Bronchial epithelial cell (primary cell): ENCODE results near the gene MYCN. TPM values are rescaled to one million over a fixed set of nuclear protein-coding genes. Genes with fewer than 3 reads are reported as not detected.

Experiments
- DNase-seq: peaks from one replicate; pipeline ENCODE4 v3.0.0-alpha.2; 2010; ENCODE audit warnings: low read depth
- FAIRE-seq: peaks from 2 replicates; lab custom pipeline; 2011; peaks lifted over from hg19 to GRCh38; lab: Jason Lieb, UNC
- H3K27me3 ChIP-seq: 2 replicates; pipeline ENCODE4 v1.5.1; 2011; ENCODE audit warnings: low read length; ENCODE audit not compliant: control insufficient read depth, insufficient read depth
- H3K36me3 ChIP-seq: 2 replicates; pipeline ENCODE4 v1.5.1; 2011; ENCODE audit warnings: low read length; ENCODE audit not compliant: control insufficient read depth, insufficient read depth
- H3K4me3 ChIP-seq: 2 replicates; pipeline ENCODE4 v1.5.1; 2011; ENCODE audit warnings: mild to moderate bottlenecking, low read depth, low read length, control low read depth
- CTCF ChIP-seq: IDR thresholded peaks from 2 replicates; pipeline ENCODE4 v1.5.1; 2011; ENCODE audit warnings: mild to moderate bottlenecking, moderate library complexity, low read length, control low read depth, inconsistent platforms; ENCODE audit not compliant: insufficient read depth, severe bottlenecking
- total RNA-seq: library from RNA; depleted of rRNA; stranded (reverse); fragments of >200 nt; gene quantifications from 2 replicates; pipeline ENCODE4 v1.2.1, GENCODE V29; 2014

Gene MYCN
- total RNA-seq, 1 donor from 2014 or later, result not detected

GRCh38 chr2:15953891-15954680, 13.7 kb downstream of the MYCN start:
- no peak for TF ChIP-seq CTCF
- DNase-seq, result no peak
- no peak overlapping the region for H3K4me3 ChIP-seq
- no peaks in the 10 kb centered on the region for H3K36me3 ChIP-seq
- no peak for FAIRE-seq
- H3K27me3 ChIP-seq, result no peaks in the 10 kb centered on the region

- Histone ChIP-seq H3K4me3 (no peak overlapping the region), H3K27me3 (no peaks in the 10 kb centered on the region), H3K36me3 (no peaks in the 10 kb centered on the region)
- DNase-seq, result no peak
- no peak for FAIRE-seq
- TF ChIP-seq CTCF, result no peak
Observed at GRCh38 chr2:15954761-15955160, 14.4 kb downstream of the MYCN start.

DNA sequence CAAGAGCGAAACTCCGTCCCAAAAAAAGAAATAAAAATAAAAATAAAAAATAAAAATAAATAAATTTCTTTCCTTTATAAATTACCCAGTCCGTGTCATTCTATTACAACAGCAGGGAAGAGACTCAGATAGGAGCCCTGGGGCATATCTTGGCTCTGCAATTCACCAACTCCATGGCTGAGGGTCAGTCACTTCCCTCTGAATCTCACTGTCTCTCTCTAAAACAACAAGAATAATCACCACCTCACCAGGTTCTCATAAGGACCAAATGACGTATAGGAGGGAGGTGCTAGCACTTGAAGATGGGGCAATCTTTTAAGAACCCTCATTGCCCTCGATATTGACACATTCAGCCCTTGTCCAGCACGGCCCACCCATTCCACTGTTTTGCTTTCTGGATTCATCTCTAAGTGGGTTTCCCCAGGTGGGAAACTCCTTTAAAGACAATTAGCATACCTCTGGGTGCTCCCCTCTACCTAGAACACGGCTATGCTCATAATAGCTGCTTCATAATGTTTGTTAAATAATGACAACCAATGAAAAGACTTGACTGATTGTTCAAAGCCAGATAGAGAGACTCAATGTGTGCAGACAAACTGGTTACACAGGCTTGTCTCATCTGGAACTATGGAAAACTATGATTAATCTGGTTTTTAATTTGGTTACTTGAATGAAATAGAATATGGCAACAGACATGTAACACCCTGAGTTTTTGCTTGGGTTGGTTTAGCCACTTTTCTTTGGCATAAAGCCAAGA, 15.1 kb downstream of the MYCN start:
- no peak for TF ChIP-seq CTCF
- Histone ChIP-seq H3K27me3 (no peaks in the 10 kb centered on the region), H3K36me3 (no peaks in the 10 kb centered on the region), H3K4me3 (no peak overlapping the region)
- FAIRE-seq, result no peak
- DNase-seq, result peak; percentile 47

DNA sequence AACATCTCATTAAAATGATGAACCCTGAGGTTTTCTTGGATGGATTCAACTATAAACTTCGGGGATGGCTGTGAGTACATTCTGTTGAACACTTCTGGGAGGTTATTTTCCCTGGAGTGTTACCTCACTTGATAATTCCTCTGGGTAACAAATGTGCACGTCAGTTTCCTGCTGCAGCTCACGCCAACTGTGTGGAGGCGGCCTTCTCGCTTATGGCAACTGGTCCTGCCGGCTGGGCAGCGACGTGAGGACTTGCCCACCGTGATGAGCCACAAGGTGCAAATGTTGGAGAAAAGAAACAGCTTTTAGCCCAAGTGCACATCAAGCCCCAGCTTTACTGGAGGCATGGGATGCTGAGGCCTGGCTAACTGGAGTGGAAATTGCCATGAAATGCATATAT, 15.9 kb downstream of the MYCN start:
- DNase-seq, result no peak
- no peaks in the 10 kb centered on the region for H3K27me3 ChIP-seq
- H3K4me3 ChIP-seq, result no peak overlapping the region
- no peak for TF ChIP-seq CTCF
- FAIRE-seq, result no peak
- H3K36me3 ChIP-seq, result no peaks in the 10 kb centered on the region

DNA sequence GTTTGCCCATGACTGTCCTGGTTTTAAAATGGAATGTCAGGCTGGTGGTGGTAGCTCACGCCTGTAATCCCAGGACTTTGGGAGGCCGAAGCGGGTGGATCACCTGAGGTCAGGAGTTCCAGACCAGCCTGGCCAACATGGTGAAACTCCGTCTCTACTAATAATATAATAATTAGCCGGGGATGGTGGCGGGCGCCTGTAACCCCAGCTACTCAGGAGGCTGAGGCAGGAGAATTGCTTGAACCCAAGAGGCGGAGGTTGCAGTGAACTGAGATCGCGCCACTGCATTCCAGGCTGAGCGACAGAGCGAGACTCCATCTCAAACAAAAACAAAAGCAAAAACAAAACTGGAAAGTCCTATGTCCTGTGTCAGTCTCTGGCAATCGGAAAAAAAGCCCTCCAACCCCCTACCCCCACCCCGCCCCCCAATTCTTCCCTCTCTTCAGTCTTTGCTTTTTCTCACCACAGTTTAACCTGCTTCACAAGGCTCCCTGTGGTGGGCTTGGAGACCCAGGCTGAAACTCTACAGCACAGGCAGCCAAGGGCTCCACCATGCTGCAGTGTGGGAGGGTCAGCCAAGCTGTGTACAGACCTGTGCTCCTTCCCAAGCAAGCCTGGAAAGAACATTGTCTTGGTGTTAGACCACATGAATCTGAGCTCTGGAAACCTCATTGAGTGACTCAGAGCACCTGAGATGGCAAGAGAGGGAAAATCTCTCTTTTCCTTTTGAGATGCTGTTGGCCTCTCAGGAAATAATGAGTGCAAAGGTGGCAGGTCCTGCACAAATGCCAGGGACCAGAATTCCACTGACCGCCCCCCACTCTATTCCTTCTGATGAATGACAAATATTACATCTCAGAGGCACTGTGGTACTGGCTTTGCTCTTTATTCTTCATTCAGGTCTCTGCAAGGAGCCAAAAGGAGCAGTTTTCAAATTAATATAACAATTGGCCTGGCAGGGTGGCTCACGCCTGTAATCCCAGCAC, 16.7 kb downstream of the MYCN start:
- Histone ChIP-seq H3K36me3 (no peaks in the 10 kb centered on the region), H3K4me3 (no peak overlapping the region), H3K27me3 (no peaks in the 10 kb centered on the region)
- DNase-seq (no peak), FAIRE-seq (no peak)
- no peak for TF ChIP-seq CTCF
